HG03097 (cell line): ENCODE data around the gene ACSM2A.
"Not testable (repeated sequence)": the region's sequence is repeated elsewhere in the genome, so short reads cannot be mapped to it uniquely, and the experiment has no call there.

Experiments used
- ATAC-seq: cut with Tn5 transposase; IDR thresholded peaks from one replicate; pipeline ENCODE4 v1.9.1; 2021; ENCODE audit not compliant: unreplicated experiment, low FRiP score

Gene ACSM2A, protein sequence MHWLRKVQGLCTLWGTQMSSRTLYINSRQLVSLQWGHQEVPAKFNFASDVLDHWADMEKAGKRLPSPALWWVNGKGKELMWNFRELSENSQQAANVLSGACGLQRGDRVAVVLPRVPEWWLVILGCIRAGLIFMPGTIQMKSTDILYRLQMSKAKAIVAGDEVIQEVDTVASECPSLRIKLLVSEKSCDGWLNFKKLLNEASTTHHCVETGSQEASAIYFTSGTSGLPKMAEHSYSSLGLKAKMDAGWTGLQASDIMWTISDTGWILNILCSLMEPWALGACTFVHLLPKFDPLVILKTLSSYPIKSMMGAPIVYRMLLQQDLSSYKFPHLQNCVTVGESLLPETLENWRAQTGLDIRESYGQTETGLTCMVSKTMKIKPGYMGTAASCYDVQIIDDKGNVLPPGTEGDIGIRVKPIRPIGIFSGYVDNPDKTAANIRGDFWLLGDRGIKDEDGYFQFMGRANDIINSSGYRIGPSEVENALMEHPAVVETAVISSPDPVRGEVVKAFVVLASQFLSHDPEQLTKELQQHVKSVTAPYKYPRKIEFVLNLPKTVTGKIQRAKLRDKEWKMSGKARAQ

GRCh38 chr16:20451364-20451763 lies at the start of gene ACSM2A:
TSS of gene ACSM2A (plus strand) at chr16:20451521. CDS start at chr16:20460115, 8,594 bp downstream.
- ATAC-seq, result not testable (repeated sequence)

DNA sequence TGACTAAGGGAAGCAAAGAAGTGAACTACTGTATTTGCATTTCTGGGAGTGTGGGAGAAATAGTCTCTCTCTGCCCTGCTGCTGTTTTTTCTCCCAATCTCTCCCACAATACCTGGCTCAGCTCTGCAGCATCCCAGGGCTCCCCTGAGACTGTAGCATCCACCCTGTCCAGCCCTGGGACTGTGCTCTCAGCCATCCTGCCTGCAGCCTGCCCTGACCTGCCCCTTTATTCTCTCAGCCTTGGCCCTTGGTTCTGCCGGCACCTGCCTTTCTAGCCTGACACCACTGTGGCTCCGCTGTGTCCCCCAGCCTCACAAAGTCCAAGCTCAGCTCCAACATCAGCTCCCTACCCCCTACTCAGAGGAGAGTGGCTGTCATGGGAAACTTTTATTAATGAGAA lies 48.7 kb upstream of the ACSM2A start:
- ATAC-seq, result no peak

GRCh38 chr16:20404637-20405036 lies 46.7 kb upstream of the ACSM2A start, which contains the start of gene PDILT:
TSS of gene PDILT (minus strand) at chr16:20404737. CDS start at chr16:20399300, 5,437 bp downstream.
- ATAC-seq, result no peak

DNA sequence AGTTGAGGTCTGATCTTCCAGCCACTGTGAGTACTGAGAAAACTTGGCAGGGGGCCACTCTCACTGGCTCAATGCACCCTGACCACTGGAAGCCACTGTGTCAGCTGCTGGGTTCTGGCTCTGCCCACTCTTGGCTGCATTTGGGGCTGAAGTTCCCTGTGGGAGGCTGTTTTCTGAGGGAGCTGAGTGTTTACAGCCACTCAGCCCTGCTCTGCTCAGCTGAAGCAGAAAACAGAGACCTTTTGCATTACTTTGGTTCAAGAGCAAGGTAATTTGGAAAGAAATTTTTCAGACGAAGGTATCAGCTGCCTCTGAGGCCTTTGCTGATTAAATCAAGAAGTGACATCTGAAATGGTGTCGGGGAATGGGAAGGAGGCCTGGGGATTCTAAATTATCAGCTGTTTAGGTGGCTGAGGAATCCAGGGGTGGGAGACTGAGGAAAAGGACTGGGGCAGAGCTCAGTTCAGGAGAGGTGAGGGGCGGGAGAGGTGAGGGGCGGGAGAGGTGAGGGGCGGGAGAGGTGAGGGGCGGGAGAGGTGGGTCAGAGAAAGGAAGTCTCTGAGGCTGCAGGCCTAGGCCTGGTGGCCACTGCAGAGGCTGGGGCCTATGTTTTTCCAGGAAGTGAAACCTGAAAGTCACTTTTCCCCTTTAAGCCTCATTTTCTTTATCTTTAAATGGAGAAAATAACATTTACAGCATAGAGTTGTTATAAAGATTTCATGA lies 41.8 kb upstream of the ACSM2A start, which contains the start of gene ACSM5:
ACSM5 (plus strand) TSS at position 137 of the 723 bp plus-strand sequence. CDS start 1,951 bp downstream, outside the sequence.
- peak; percentile 35 for ATAC-seq

GRCh38 chr16:20410121-20410723 lies 41.1 kb upstream of the ACSM2A start:
- ATAC-seq, result peak; percentile 49

- ATAC-seq, result no peak
These were observed 40.3 kb upstream of the ACSM2A start for GRCh38 chr16:20411055-20411454.

- no peak for ATAC-seq
These were observed 35.8 kb upstream of the ACSM2A start for GRCh38 chr16:20415541-20415940.

- ATAC-seq, result not testable (repeated sequence)
These were observed 32.2 kb upstream of the ACSM2A start for GRCh38 chr16:20419093-20419492.

- ATAC-seq, result not testable (repeated sequence)
These were observed 29.6 kb upstream of the ACSM2A start for GRCh38 chr16:20421748-20422147.

GRCh38 chr16:20423772-20424128 lies 27.6 kb upstream of the ACSM2A start:
- ATAC-seq, result not testable (repeated sequence)

DNA sequence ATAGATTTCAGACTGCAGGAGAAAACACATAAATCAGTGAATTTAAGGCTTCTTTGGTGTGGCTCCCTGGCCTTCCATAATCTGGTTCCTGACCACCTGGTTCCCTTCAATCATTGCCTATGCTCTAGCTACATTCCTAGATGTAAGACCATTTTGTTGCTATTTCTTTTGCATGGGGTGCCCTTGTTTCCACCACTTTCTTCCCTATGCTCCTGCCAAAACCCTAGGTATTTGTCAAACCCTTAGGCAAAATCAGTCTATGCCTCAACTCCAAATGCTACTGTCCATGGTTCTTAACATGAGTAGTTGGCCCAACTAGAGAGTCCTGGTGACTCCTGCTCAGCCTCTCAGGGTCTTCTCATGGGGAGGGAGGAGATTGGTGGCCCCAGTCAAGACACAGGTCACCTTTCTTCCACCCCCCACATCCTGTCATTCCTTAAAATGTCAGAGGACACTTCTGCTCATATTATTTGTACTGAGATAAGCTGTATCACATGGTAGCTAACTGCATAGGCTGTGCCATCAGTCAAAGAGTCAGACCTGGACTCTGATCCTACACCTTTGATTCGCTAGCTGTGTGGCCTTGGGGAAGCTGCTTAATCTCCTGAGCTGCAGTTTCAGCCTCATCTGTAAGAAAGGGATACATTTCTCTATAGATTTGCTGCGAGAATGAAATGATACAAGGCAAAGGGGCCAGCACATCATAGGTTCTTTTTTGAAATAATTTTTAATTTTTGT lies 27.0 kb upstream of the ACSM2A start:
- no peak for ATAC-seq

DNA sequence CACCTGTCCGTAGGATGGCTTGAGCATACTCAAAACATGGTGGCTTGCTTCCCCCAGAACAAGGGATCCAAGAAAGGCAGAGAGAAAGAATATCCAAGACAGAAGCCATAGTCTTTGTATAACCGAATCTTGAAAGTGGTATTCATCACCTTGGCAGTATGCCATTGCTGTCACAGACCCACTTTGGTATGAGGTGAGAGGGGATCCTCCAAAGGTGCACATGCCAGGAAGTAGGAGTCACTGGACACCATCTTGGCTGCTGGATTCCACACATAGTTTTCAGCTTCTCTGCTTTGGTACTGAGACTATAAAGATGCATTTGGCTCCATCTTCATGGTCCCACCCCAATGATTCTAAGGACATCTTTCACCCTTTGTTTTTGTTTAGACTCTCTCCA lies 23.9 kb upstream of the ACSM2A start:
- not testable (repeated sequence) for ATAC-seq

- not testable (repeated sequence) for ATAC-seq
These were observed 21.8 kb upstream of the ACSM2A start for GRCh38 chr16:20429499-20429898.

DNA sequence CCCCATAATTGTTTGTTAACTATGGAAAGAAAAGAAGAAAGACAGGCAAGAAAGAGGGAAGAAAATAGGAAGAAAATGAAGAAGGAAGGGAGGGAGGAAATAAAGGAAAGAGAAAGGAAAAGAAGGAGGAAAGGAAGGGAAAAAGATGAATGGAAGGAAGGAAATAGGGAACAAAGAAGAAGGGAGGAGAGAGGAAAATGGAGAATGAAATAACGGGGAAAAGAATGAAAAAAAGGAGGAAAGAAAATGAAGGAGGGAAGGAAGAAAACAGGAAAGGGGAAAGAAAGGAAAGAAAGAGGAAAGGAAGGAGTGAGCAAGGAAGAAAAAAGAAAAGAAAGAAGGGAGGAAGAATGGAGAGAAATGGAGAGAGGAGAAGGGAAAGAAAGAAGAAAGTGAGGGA lies 20.8 kb upstream of the ACSM2A start:
- not testable (repeated sequence) for ATAC-seq

GRCh38 chr16:20430948-20431347 lies 20.4 kb upstream of the ACSM2A start:
- no peak for ATAC-seq

DNA sequence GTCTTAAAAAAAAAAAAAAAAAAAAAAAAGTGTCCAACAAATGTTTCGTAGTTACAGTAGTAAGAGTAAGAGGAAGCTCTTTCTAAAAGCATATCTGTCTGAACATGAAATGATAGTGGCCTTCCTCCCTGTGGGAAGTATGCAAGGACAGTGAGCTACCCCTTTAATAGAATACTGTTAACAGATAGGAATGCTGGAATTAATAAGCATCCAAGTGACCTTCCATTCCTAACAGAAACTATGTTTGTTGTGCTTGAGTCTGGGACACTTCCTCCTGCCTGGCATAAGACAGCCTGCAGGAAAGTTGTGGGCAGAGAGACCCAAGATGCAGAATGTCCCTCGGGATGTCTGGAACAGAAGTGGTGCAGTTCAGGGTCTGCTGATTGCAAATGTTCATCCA lies 12.4 kb upstream of the ACSM2A start:
- not testable (repeated sequence) for ATAC-seq

- ATAC-seq, result not testable (repeated sequence)
These were observed 11.5 kb upstream of the ACSM2A start for GRCh38 chr16:20439820-20440231.

DNA sequence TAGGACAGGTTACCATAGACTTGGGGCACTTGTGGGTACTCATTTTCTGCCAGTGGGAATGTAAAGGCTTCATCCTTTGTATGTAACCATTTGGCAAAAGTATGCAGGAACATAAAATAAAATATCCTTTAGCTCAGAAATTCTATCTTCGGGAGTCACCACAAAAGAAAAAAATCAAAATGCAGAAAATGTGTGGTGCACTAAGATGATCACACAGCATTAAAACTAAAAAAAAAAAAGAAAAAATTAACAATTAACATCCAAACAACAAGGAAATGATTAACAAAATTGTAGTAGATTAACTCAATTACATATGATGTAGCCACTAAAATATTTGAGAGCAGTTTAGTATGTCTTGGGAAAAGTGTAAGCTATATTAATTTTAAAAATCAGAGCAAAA lies 10.6 kb upstream of the ACSM2A start:
- not testable (repeated sequence) for ATAC-seq

GRCh38 chr16:20441191-20441590 lies 10.1 kb upstream of the ACSM2A start:
- ATAC-seq, result no peak

- ATAC-seq, result not testable (repeated sequence)
These were observed 9.5 kb upstream of the ACSM2A start for GRCh38 chr16:20441859-20442258.
